HG03064 (cell line): ENCODE data around the gene IRF3.
A peak's percentile ranks its signal among the peaks of the same experiment; 100 is the strongest.

ENCODE experiments used
- ATAC-seq: cut with Tn5 transposase; IDR thresholded peaks from one replicate; pipeline ENCODE4 v1.9.1; 2021; ENCODE audit warnings: low read depth; ENCODE audit not compliant: unreplicated experiment

The IRF3 gene

DNA sequence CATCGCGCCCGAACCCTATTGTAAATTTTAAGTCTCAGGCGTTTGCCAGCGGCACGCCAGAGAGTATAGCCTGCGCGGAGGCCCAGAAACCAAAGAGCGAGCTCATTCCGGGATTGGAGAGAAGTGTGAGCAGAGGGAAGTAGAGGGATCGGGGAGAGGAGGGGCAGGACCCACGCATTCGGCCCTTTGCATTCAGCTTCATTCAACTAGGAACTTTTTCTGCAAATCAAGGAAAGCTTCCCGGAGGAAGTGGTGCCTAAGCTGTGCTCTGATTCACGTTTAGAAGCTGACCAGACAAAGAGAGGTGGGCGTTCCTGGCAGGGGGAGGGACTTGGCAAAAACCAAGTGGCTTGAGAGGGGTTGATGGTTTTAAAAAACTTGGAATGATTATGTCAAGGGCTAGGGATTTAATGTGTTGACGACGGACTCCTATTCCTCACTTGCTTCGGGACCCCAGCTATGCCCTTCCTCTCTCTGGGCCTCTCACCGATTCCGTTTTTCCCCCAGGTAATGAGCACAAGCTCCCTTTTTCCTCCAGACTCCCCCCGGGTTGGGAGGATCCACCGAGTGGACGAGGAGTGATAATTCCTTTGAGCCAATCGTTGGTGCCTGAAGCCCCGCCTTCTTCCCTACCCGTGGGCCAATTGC, 10.6 kb upstream of the IRF3 start:
- ATAC-seq = peak; percentile 29

DNA sequence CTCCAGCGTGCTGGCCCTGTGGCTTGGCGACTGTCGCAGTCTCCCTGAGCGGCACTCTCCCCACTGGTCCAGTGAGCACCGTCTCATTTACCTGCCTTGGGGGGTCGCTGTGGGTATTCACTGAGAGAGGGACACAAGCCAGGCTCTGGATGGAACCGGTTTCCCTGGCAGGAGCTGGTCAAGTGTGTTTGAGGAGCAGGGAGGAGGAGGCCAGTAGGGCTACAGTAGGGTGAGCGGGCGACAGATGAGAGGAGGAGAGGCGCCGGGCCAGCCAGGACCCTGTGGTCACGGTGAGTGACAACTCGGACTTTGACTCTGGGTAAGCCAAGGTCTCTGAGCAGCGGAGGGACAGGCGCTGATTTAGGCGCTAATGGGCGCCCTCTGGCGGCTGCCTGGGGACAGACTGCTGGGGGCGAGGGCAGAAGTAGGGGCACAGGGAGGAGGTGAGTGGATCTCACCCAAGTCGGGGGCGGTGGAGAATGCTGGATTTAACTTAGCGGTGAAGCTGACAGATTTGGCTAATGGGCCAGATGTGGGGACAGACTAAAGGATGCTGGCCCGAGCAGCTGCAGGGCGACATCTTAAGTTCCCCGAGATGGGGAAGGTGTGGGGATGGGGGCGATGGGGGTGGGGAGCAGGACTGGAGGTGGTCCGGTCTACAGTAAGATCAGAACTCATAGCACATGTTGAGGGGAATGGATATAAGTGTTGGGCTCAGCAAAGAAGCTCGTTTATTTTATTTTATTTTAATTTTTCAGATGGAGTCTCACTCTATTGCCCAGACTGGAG, 6.7 kb upstream of the IRF3 start:
- ATAC-seq = no peak

DNA sequence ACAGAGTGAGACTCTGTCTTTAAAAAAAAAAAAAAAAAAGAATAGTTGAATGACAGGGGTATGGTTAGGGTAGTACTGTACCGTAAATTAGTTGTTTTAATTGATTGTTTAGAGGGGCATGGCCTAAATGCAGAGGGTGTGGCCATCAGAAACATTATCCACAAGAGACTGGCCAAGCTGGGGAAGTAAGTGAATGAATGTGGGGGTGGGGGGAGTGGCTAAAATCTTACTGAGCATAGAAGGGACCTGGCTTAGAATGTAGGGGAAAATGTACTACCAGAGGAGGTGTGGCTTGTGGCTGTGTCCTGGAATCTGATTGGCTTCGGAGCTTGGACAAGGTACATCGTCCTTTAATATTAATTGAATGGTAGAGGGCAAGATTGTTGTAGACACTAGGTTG, 3.9 kb upstream of the IRF3 start:
- ATAC-seq = no peak

DNA sequence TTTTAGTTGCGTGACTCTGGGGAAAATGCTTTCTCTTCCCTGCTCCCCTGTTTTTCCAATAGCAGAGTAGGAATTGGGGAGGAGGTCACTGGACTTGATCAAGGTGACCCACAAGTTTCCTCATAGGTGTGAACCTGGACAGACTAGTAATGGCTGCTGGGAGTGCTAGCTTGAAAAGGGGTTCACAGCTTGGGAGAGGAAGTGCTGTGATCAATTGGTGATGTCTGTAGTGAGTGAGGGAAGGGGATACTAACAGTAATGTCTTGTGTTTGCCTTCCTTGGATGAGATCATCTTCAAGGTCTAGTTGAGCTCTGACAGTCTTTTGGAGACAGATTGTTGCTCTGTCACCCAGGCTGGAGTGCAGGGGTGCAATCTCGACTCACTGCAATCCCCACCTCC, 1.8 kb upstream of the IRF3 start:
- no peak for ATAC-seq

DNA sequence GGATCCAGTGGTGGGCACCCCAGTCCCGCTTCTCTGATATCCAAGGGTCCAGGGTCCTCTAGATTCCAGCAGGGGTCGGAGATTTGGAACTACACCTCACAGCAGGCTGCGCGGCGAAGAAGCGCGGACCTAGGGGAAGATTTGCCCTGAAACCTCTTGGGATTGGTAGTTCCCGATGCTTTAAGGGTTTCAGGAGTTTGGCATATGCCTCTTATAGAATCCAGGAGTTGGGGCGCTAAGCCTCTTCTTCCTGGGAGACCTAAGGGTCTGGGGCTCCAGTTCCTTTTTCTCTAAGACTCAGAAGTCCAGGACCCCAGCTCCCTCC, 425 bp upstream of the IRF3 start:
- no peak for ATAC-seq

DNA sequence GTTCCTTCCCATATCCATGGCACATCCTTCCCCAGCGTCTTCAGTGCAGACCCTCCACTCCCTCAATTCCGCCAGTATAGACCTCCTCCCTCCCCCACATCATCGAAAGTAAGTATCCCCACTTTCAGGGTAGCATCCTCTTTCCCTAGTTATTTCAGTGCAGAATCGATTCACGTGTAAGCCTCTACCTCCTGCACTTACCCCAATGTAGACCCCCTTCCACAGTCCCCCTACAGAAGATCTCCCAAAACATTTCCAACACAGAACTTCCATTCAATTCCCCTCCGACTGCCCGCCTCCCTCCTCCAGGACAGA, 664 bp downstream of the IRF3 start:
- no peak for ATAC-seq

DNA sequence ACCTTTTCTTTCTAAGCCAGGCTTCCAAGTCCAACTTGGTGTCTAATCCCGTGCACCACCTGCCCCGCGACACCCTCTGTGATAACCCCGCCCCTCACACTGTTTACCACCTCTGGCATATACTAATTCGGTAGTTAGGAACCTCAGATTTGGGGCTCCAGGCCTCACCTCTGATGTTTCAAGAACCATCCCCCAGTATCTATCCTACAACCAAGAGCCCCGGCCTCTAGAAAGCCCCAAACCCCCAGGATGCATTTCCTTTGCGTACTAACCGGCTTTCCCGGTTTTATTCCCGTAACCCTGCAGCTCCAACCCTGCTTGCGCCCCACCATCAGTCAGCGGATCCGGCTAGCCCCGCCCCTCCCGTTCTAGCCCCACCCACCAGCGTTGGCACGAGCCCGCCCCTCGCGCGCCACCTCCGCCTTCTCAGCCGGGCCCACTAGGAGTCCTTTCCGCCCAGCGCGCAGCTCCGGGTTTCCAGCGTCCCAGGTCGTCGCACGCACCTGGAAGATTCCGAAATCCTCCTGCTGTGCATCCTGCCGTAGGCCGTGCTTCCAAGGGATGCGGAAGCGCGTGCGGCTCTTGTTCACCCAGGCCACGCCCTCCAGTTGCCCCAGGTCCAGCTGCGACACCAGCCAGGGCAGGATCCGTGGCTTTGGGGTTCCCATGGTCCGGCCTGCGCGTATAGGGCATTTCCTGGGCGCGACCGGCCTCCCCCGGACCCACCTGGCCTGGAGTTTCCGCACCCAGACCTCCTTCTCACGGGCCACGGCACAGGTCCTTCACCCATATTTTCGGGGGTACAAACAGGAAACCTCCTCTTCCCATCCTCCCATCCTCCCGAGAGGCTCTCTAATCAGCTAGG, 1.3 kb downstream of the IRF3 start:
- no peak for ATAC-seq

DNA sequence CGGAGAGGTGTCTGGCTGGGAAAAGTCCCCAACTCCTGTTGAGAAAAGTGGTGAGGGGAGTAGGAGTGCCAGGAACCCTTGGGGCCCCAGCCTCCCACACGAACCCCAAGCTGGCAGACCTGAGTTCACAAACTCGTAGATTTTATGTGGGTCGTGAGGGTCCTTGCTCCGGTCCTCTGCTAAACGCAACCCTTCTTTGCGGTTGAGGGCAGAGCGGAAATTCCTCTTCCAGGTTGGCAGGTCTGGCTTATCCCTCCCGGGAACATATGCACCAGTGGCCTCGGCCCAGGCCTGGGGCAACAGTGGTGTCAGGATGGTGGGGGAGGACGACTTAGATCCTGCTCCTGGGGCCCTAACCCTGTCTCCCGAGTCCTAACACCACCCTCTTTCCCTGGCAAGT, 2.4 kb downstream of the IRF3 start:
- no peak for ATAC-seq

DNA sequence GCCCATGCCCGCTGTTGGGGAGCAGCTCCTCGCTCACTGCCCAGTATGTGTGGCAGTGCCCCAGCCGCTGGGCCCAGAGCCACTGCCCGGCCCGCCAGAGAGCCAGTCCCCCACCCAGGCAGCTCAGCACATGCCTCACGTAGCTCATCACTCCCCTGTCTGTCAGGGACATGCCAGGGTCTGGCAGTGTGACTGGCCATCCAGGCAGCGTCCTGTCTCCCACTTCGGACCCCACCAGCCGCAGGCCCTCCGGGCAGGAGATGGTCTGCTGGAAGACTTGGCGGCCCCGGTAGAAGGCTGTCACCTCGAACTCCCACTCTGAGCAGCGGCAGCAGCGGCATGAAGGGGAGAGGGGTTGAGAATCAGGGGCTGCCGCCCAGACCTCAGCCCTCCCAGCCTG, 3.6 kb downstream of the IRF3 start:
- ATAC-seq = no peak

DNA sequence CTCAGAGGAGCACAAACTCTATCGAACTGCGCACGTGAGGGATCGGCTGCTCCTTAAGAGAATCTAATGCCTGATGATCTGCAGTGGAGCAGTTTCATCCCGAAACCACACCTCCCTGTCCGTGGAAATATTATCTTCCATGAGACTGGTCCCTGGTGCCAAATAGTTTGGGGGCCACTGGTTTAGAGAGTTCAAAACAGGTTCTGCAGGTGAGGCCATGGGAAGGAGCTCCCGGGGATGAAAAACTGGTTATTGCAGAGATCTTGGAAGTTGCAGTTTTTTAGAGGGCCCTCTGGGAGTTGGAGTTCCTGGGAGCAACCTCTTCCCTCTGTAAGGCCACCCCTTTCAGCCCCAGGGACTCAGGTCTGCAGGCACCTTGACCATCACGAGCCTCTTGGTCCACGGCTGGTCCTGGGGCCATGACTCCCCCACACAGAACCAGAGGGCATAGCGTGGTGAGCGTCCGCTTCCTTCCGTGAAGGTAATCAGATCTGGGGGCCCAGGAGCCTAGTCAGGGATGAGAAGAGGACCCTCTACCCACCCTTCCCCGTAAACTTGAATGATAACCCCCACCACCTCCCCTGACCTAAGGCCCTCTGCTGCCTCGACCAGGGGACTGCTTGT, 5.2 kb downstream of the IRF3 start:
- ATAC-seq = no peak

DNA sequence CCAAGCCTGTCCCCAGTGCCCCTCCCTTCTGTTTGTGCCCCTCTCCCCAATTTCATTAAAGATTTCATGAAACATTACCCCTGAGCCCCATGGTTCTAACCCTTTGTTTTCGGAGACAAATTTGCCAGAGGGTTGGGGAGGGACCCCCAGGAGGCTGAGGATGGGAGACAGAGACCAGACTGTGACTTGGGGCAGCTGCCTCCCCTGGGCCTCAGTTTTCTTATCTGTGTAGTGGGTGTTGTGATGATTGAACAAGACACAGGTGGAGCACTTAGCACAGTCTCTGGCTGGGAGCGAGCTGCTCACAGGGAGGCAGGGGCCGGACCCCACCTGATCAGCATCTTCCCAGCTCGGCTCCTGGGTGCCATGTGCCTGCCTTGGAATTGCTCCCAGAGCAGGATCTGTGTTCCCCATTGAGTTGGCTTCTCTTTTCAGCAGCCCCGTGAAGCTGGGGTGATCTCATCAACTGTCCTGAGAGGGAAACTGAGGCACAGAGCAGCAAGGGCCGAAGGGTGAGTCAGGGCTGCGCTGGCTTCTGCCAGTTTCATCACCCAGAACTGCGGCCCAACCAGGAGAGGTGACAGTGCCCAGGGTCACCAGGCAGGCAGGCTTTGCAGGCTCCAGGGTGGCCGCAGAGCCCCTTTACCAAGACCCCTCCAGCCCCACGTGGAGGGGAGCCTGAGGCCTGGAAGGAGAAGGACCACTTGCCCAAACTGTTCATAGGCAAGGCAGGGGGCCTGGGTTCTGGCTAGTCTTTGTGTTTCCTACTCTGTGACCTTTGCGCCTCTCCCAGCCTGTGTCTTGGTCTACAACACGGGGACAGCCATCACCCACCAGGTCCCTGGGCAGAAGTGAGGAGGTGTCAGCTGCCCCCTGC, 6.9 kb downstream of the IRF3 start:
- no peak for ATAC-seq

DNA sequence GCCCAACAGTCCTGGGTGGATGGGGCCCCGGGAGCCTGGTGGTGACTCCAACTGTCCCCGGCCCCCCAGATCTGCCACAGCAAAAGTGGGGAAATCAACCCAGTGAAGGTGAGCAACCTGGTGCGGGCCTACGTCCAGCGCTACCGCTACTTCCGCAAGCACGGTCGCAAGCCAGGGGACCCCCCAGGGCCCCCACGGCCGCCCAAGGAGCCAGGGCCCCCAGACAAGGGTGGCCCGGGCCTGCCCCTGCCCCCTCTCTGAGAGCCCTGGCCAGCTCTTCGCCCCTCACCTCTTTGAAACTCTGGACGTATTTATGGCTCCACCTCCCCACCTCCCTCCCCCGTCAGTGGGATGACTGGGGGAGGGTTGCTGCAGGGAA, 7.5 kb downstream of the IRF3 start:
- no peak for ATAC-seq

DNA sequence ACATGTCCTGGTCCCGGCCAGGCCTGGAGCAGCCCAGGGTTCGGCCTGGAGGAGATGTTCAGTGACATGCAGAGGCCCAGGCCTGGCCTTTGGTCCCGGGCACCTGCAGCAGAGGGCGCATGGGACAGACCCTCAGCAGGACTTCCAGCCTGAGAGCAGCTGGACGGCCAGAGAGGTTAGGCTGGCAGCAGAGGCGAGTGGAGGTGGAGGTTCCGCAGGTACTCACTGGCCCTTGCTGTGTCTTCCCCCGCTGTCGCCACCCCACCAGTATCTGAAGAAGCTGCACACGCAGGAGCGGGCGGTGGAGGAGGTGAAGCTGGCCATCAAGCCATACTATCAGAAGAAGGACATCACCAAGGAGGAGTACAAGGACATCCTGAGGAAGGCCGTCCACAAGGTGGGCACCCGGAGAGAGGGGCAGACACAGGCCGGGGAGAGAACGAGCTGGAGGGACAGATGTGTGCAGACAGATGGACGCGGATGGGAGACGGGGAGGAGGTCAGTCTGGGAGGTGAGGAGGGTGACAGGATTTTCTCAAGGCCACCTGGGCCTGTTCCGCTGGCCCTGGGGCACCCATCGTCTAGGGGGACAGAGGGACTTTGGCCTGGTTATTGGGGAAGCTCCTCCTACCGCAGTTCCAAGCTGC, 8.0 kb downstream of the IRF3 start:
- ATAC-seq = no peak

DNA sequence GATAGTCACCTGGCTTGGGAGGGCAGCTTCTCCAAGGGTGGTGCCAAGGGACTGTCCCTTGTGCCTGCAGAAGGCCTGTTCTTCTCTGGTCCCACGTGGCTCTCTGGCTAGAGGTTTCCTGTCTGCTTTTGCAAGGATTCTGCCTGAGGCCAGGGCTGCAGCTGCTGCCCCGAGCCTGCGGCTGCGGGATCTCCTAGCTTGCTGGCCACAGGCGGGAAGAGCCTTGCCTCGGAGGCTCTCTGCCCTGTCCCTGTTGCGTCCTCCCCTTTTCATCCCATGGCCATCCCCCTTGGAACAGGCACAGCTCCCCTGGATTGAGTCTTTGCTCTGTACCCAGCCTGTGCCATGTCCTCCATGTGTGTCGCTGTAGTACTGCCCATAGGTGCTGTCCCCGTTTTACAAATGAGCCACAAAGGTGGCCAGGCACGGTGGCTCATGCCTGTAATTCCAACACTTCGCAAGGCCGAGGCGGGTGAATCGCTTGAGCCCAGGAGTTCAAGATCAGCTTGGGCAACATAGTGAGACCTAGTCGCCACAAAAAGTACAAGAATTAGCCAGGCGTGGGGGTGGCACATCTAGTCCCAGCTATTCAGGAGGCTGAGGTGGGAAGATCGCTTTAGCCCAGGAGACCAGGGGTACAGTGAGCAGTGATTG, 9.1 kb downstream of the IRF3 start:
- no peak for ATAC-seq

DNA sequence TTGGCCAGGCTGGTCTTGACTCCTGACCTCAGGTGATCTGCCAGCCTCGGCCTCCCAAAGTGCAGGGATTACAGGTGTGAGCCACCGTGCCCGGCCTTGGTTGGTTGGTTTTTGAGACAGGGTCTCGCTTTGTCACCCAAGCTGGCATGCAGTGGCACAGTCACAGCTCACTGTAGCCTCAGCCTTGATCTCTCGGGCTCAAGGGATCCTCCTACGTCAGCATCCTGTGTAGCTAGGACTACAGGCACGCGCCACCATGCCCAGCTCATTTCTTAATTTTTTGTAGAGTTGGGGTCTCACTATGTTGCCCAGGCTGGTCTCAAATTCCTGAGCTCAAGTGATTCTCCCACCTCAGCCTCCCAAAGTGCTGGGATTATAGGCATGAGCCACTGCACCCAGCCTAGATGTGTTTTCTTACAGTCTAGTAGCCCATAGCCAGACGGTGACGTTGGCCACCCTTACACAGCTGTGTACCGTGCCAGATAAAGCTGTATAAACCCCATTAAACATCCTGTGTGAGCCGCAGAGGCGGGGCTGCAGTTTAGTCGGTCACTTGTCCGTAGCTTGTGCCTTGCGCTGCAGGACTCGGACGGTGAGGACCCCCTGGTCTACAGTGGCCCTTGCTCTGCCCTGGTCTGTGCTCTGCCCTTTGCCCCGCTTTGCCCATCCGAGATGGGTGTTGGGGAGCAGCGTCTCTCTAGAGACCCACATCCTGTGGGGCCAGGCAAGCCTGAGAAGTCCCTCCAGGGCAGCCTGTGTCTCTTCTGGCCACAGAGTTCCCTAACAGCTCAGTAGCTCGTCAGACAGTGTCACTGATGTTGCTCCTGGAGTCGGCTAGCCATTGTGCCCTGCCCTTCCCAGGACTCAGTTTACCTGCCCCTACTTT, 9.8 kb downstream of the IRF3 start:
- no peak for ATAC-seq

DNA sequence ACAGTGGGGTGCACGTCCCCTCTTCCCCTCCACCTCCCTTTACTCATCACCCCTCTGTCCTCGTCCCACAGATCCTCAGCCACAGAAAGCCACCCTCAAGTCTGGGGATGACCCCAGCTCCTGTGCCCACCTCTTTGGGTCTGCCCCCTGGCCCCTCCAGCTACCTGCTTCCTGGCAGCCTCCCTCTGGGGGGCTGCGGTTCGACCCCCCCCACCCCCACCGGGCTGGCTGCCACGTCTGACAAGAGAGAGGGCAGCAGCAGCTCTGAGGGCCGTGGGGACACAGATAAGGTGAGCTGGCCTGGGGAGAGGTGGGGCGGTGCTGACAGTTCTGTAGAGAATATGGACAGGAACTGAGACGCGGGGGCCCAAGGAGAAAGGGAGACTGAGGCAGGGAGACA, 11.1 kb downstream of the IRF3 start:
- no peak for ATAC-seq

DNA sequence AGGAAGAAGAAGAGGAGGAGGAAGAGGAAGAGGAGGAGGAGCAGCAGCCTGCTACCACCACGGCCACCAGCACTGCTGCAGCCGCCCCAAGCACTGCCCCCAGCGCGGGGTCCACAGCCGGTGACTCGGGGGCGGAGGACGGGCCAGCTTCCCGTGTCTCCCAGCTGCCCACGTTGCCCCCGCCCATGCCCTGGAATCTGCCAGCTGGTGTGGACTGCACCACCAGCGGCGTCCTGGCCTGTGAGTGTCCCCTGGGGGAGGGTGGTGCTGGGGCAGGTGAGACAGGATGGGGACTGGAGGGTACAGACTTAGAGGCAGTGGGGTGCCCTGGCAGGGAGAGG, 12.2 kb downstream of the IRF3 start:
- ATAC-seq = no peak

DNA sequence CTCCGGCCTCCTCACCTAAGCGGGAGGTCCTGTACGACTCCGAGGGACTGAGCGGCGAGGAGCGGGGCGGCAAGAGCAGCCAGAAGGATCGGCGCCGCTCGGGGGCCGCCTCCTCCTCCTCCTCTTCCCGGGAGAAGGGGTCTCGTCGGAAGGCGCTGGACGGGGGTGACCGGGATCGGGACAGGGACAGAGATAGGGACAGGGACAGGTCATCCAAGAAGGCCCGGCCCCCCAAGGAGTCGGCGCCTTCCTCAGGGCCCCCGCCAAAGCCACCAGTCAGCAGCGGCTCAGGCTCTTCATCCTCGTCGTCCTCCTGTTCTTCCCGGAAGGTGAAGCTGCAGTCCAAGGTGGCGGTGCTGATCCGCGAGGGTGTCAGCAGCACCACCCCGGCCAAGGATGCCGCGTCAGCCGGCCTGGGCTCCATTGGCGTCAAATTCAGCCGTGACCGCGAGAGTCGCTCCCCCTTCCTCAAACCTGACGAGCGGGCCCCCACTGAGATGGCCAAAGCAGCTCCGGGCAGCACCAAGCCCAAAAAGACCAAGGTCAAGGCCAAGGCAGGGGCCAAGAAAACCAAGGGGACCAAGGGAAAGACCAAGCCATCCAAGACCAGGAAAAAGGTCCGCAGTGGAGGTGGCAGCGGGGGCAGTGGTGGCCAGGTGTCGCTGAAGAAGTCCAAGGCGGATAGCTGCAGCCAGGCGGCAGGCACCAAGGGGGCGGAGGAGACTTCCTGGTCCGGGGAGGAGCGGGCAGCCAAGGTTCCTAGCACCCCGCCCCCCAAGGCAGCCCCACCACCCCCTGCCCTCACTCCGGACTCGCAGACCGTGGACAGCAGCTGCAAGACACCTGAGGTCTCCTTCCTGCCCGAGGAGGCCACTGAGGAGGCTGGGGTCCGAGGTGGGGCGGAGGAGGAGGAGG, 12.8 kb downstream of the IRF3 start:
- ATAC-seq = no peak
